Measurements from ENCODE around the gene CST6.

GRCh38 chr11:66008468-66009101 lies 3.2 kb upstream of the CST6 start:
- TF ChIP-seq CTCF (IDR thresholded peaks at IDR 0.05) (no peak), POLR2A (IDR thresholded peaks at IDR 0.05) (no peak), EP300 (IDR thresholded peaks at IDR 0.05) (no peak), POLR2AphosphoS5 (IDR thresholded peaks at IDR 0.05) (no peak)
